ENCODE data around the gene TMC6. TPM values are rescaled to one million over a fixed set of nuclear protein-coding genes. Genes with fewer than 3 reads are reported as not detected.
A peak's percentile ranks its signal among the peaks of the same experiment; 100 is the strongest.

TMC6 gene
- total and polyA plus RNA-seq, 2 of the 13 experiments (the other 11 are each of a cell fraction or from before 2014, with no cell fraction given) = 48.4 to 99.1 TPM

- peak; percentile 100 for TF ChIP-seq ETV5 (CRISPR knock-in tag; IDR thresholded peaks at IDR 0.05; ENCODE audit: borderline replicate concordance)
- no peak; the same call in 1 of the 2 replicates for TF ChIP-seq BCL3 (CRISPR knock-in tag; IDR thresholded peaks at IDR 0.05)
- TF ChIP-seq TOE1 (CRISPR knock-in tag; IDR thresholded peaks at IDR 0.05) = no peak
- TF ChIP-seq CAMTA2 (CRISPR knock-in tag; IDR thresholded peaks at IDR 0.05; ENCODE audit: borderline replicate concordance) = no peak
- no peak for TF ChIP-seq SMAD1 (CRISPR knock-in tag; IDR thresholded peaks at IDR 0.05; ENCODE audit: borderline replicate concordance, low read depth)
- TF ChIP-seq ZNF510 (CRISPR knock-in tag; IDR thresholded peaks at IDR 0.05; ENCODE audit: low read depth) = peak; percentile 21; the same call in 1 of the 2 replicates
- no peak for TF ChIP-seq ZNF570 (CRISPR knock-in tag; IDR thresholded peaks at IDR 0.05; ENCODE audit: borderline replicate concordance)
- no peak for TF ChIP-seq CENPBD1 (CRISPR knock-in tag; IDR thresholded peaks at IDR 0.05; ENCODE audit: borderline replicate concordance, low read depth)
- no peak for TF ChIP-seq HOXA9 (CRISPR knock-in tag; IDR thresholded peaks at IDR 0.05; ENCODE audit: borderline replicate concordance)
- TF ChIP-seq ZBTB49 (CRISPR knock-in tag; IDR thresholded peaks at IDR 0.05; ENCODE audit: borderline replicate concordance) = no peak; the same call in 1 of the 2 replicates
- TF ChIP-seq ZNF253 (CRISPR knock-in tag; IDR thresholded peaks at IDR 0.05; ENCODE audit: borderline replicate concordance) = no peak; the same call in 1 of the 2 replicates
- TF ChIP-seq ZNF773 (CRISPR knock-in tag; IDR thresholded peaks at IDR 0.05; ENCODE audit: borderline replicate concordance) = no peak
- TF ChIP-seq MZF1 (CRISPR knock-in tag; IDR thresholded peaks at IDR 0.05; ENCODE audit: borderline replicate concordance) = no peak
- TF ChIP-seq GMEB1 (CRISPR knock-in tag; IDR thresholded peaks at IDR 0.05; ENCODE audit: borderline replicate concordance) = peak; percentile 53; the same call in 1 of the 2 replicates
- peak; percentile 56; the same call in 1 of the 2 replicates for TF ChIP-seq ZFP41 (CRISPR knock-in tag; IDR thresholded peaks at IDR 0.05; ENCODE audit: borderline replicate concordance)
- no peak for TF ChIP-seq SCMH1 (CRISPR knock-in tag; IDR thresholded peaks at IDR 0.05; ENCODE audit: borderline replicate concordance)
- TF ChIP-seq ZC3H13 (CRISPR knock-in tag; IDR thresholded peaks at IDR 0.05) = peak; percentile 79; the same call in 1 of the 2 replicates
- no peak for TF ChIP-seq SATB2 (CRISPR knock-in tag; IDR thresholded peaks at IDR 0.05)
- peak; percentile 36; the same call in 1 of the 2 replicates for TF ChIP-seq ERF (CRISPR knock-in tag; IDR thresholded peaks at IDR 0.05)
- TF ChIP-seq ZNF431 (CRISPR knock-in tag; IDR thresholded peaks at IDR 0.05; ENCODE audit: borderline replicate concordance, low read depth) = no peak
- TF ChIP-seq MTERF4 (CRISPR knock-in tag; IDR thresholded peaks at IDR 0.05) = no peak
- peak; percentile 59; the same call in 1 of the 2 replicates for TF ChIP-seq ZNF441 (CRISPR knock-in tag; IDR thresholded peaks at IDR 0.05; ENCODE audit: borderline replicate concordance)
- TF ChIP-seq ZNF792 (CRISPR knock-in tag; IDR thresholded peaks at IDR 0.05) = peak; percentile 69
These were observed 1.2 kb downstream of the TMC6 start (continued) for GRCh38 chr17:78127239-78127887.

All from HepG2 (cell line).